WTC11 (cell line): Measurements from ENCODE around the gene BAIAP2L1. TPM values are rescaled to one million over a fixed set of nuclear protein-coding genes. Genes with fewer than 3 reads are reported as not detected.

Experiments
- ATAC-seq: fragments of 200-7000 bp; cut with Tn5 transposase; 2 replicates; pipeline ENCODE4 v1.10.0; 2021; ENCODE audit warnings: mild to moderate bottlenecking, moderate library complexity
- CTCF ChIA-PET: fragments of 300-600 bp; sonication (Branson Sonifier 250); formaldehyde crosslinking; loops from one replicate; lab custom pipeline; 2021; ENCODE audit warnings: antibody characterized with exemption; lab: Charles Lee
- POLR2A ChIA-PET: fragments of 350-600 bp; sonication (Branson Sonifier 250); formaldehyde crosslinking; loops from one replicate; lab custom pipeline; 2021; ENCODE audit warnings: antibody characterized with exemption; lab: Charles Lee
- DNase-seq: peaks from one replicate; pipeline ENCODE4 v3.0.0; 2021; ENCODE audit warnings: low spot score
- H3K27ac Mint-ChIP-seq: 2 replicates; pipeline ENCODE4 v1.8.0; 2021; ENCODE audit warnings: mixed read lengths
- H3K27me3 Mint-ChIP-seq: 2 replicates; pipeline ENCODE4 v1.8.0; 2021; ENCODE audit warnings: low read depth, mild to moderate bottlenecking, moderate library complexity, mixed read lengths
- H3K36me3 Mint-ChIP-seq: 2 replicates; pipeline ENCODE4 v1.8.0; 2021; ENCODE audit warnings: mixed read lengths
- H3K4me1 Mint-ChIP-seq: 2 replicates; pipeline ENCODE4 v1.8.0; 2022; ENCODE audit warnings: mixed read lengths
- H3K4me3 Mint-ChIP-seq: 2 replicates; pipeline ENCODE4 v1.8.0; 2021; ENCODE audit warnings: mild to moderate bottlenecking, moderate library complexity, mixed read lengths
- H3K9me3 Mint-ChIP-seq: 2 replicates; pipeline ENCODE4 v1.8.0; 2021; ENCODE audit warnings: mixed read lengths
- ATF1 ChIP-seq: sonication (generic); formaldehyde crosslinking; IDR thresholded peaks from 2 replicates; pipeline ENCODE4 v1.8.1; 2023; ENCODE audit warnings: mild to moderate bottlenecking, moderate library complexity, missing genetic modification reagents
- ATF6 ChIP-seq: sonication (generic); formaldehyde crosslinking; IDR thresholded peaks from 2 replicates; pipeline ENCODE4 v1.8.1; 2023; ENCODE audit warnings: mild to moderate bottlenecking, missing genetic modification reagents
- CREB1 ChIP-seq: sonication (generic); formaldehyde crosslinking; IDR thresholded peaks from 2 replicates; pipeline ENCODE4 v1.8.0; 2023; ENCODE audit warnings: mild to moderate bottlenecking, missing genetic modification reagents
- CREM ChIP-seq: sonication (generic); formaldehyde crosslinking; IDR thresholded peaks from 2 replicates; pipeline ENCODE4 v1.8.1; 2022; ENCODE audit warnings: mild to moderate bottlenecking, missing genetic modification reagents, moderate library complexity
- EMX1 ChIP-seq: fragments of 250-450 bp; sonication (Bioruptor Pico); IDR thresholded peaks from 2 replicates; pipeline ENCODE4 v1.8.0; 2021; ENCODE audit warnings: mild to moderate bottlenecking
- GABPB1 ChIP-seq: sonication (generic); formaldehyde crosslinking; IDR thresholded peaks from 2 replicates; pipeline ENCODE4 v1.8.1; 2023; ENCODE audit warnings: mild to moderate bottlenecking, missing genetic modification reagents
- GRHL2 ChIP-seq: fragments of 250-450 bp; sonication (Bioruptor Pico); IDR thresholded peaks from 2 replicates; pipeline ENCODE4 v1.8.0; 2022; ENCODE audit warnings: mild to moderate bottlenecking, moderate library complexity; ENCODE audit not compliant: insufficient replicate concordance, severe bottlenecking
- KAT7 ChIP-seq: sonication (generic); formaldehyde crosslinking; IDR thresholded peaks from 2 replicates; pipeline ENCODE4 v1.8.1; 2023; ENCODE audit warnings: missing genetic modification reagents, mild to moderate bottlenecking, borderline replicate concordance
- MAX ChIP-seq: sonication (generic); formaldehyde crosslinking; IDR thresholded peaks from 2 replicates; pipeline ENCODE4 v1.8.0; 2022; ENCODE audit warnings: mild to moderate bottlenecking, missing genetic modification reagents
- MLX ChIP-seq: sonication (generic); formaldehyde crosslinking; IDR thresholded peaks from 2 replicates; pipeline ENCODE4 v1.8.1; 2023; ENCODE audit warnings: mild to moderate bottlenecking, missing genetic modification reagents, moderate library complexity
- RELA ChIP-seq: sonication (generic); formaldehyde crosslinking; IDR thresholded peaks from 2 replicates; pipeline ENCODE4 v1.8.1; 2022; ENCODE audit warnings: missing genetic modification reagents, mild to moderate bottlenecking, borderline replicate concordance
- TEAD1 ChIP-seq: sonication (generic); formaldehyde crosslinking; IDR thresholded peaks from 2 replicates; pipeline ENCODE4 v1.8.0; 2022; ENCODE audit warnings: mild to moderate bottlenecking, missing genetic modification reagents
- TP53 ChIP-seq: sonication (generic); formaldehyde crosslinking; IDR thresholded peaks from 2 replicates; pipeline ENCODE4 v1.8.1; 2023; ENCODE audit warnings: mild to moderate bottlenecking, missing genetic modification reagents
- ZNF121 ChIP-seq: sonication (generic); formaldehyde crosslinking; IDR thresholded peaks from 2 replicates; pipeline ENCODE4 v1.8.0; 2023; ENCODE audit warnings: missing genetic modification reagents
- ZNF396 ChIP-seq: fragments of 250-450 bp; sonication (Bioruptor Pico); IDR thresholded peaks from 2 replicates; pipeline ENCODE4 v1.8.0; 2021; ENCODE audit warnings: mild to moderate bottlenecking, moderate library complexity, borderline replicate concordance
- ZNF512 ChIP-seq: sonication (generic); formaldehyde crosslinking; IDR thresholded peaks from 2 replicates; pipeline ENCODE4 v1.8.1; 2022; ENCODE audit warnings: missing genetic modification reagents, borderline replicate concordance
- total RNA-seq: library from RNA; stranded (reverse); gene quantifications from 3 replicates; pipeline ENCODE4 v1.2.3, GENCODE V29; 2021
- TF ChIP-seq, protein P1 (sequence below): sonication (generic); formaldehyde crosslinking; IDR thresholded peaks from 2 replicates; pipeline ENCODE4 v1.8.0; 2022; ENCODE audit warnings: mild to moderate bottlenecking, missing genetic modification reagents
- TF ChIP-seq, protein P2 (sequence below): sonication (generic); formaldehyde crosslinking; IDR thresholded peaks from 2 replicates; pipeline ENCODE4 v1.8.0; 2022; ENCODE audit warnings: mild to moderate bottlenecking, missing genetic modification reagents

BAIAP2L1 gene
- total RNA-seq, 1 experiment from 2014 or later = 37.5 TPM

- TF ChIP-seq ATF6 (no peak), CREM (CRISPR knock-in tag) (no peak)
Observed at GRCh38 chr7:98399462-98399861, 1.4 kb downstream of the BAIAP2L1 start (continued).

DNA sequence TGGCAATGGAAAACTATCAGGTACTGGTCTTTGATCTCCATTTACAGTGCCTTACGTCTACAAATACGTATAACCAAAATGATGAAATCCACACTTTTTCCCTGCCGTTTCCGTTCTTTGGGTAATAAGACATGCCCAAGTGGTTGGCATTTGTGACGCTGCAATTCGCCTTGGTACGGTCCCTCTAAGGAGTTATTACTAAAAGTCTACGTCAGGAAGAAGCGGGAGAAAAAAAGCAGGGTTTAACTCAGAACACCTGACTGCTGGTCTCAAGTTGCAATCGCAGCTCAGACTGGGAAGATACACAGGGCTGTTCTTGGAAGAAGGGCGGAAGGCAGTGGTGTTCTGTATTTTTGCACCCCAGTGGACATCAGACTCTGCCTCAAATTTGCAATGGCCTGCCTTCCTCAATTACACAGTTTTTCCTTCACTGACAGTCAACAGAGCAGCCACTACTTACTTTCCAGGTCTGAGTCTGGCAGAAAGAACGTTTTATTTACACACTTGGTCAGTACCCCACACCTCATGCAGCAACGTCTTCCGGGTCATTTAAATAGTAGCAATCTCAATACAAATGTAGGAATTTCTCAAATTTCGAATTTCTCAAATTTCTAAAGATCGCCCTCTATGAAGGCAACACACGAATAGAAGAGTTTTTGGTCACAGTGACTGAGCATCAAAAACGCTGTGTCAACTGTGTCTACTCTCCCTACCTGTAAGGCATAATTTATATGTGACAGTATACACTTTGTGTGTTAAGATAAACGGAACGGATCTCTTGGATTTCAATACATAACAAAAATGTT lies 2.1 kb downstream of the BAIAP2L1 start:
- Mint-ChIP-seq H3K27me3 (no peaks in the 10 kb centered on the region; the same call in 1 of the 2 replicates), H3K4me3 (peak overlapping the region; percentile 84), H3K27ac (peak overlapping the region; percentile 86), H3K4me1 (peaks cover 34% of the 10 kb centered on the region)
- ChIA-PET POLR2A (no interaction called here), CTCF (no interaction called here)
- no peak for DNase-seq
- peak; percentile 40; the same call in 1 of the 2 replicates for TF ChIP-seq GABPB1
- TF ChIP-seq MLX (CRISPR knock-in tag) = no peak
- TF ChIP-seq MAX (CRISPR knock-in tag) = no peak
- TF ChIP-seq, all 79 proteins: peak for 1
- H3K9me3 Mint-ChIP-seq = no peaks in the 10 kb centered on the region
- ATAC-seq = no peak
- 0 out of 2 replicates have a peak, but pooled peaks cover 3% of the 10 kb centered on the region for H3K36me3 Mint-ChIP-seq

DNA sequence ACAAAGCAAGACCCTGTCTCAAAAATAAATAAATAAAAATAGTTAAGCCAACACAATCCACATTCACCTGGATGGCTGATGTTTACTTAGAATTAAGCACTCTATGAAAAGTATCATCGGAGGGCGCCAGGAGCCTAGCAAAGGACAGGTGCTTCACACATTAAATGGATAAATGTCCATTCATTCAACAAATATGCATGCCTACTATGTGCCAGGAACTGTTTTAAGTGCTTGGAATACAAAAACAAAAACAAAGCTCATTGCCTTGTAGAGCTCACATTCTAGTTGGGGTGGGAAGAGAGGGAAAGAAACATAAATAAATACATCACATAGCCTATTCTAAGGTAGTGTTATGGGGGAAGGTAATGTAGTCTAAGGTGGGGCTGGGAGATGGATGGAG lies 4.1 kb downstream of the BAIAP2L1 start:
- no peak for DNase-seq
- ATAC-seq = no peak
- Mint-ChIP-seq H3K9me3 (no peaks in the 10 kb centered on the region), H3K27me3 (no peaks in the 10 kb centered on the region), H3K36me3 (peaks cover 3% of the 10 kb centered on the region; the same call in 1 of the 2 replicates), H3K4me1 (peaks cover 34% of the 10 kb centered on the region), H3K4me3 (no peak overlapping the region), H3K27ac (no peak overlapping the region; the same call in 1 of the 2 replicates)
- TF ChIP-seq TP53 (no peak), CREB1 (CRISPR knock-in tag) (no peak)
- TF ChIP-seq, protein P1, sequence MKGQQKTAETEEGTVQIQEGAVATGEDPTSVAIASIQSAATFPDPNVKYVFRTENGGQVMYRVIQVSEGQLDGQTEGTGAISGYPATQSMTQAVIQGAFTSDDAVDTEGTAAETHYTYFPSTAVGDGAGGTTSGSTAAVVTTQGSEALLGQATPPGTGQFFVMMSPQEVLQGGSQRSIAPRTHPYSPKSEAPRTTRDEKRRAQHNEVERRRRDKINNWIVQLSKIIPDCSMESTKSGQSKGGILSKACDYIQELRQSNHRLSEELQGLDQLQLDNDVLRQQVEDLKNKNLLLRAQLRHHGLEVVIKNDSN (CRISPR knock-in tag) = no peak
- ChIA-PET CTCF (interaction anchor here (1.3 kb wide), 1 partner anchor 36 kb away, joined by 4 read pairs; no protein-coding TSS in a partner anchor), POLR2A (no interaction called here)

DNA sequence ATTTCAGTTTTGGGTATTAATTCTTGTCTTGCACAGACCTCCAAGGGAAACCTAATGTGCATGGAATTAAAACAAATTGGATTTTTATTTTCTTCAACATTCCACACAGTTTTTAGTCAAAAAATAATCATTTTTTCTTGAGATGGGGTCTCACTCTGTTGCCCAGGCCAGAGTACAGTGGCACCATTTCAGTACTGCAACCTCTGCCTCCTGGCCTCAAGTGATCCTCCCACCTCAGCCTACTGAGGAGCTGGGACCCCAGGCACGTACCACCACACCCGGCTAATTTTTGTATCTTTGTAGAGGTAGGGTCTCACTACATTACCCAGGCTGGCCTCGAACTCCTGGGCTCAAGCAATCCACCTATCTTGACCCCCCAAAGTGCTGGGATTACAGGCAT lies 4.9 kb downstream of the BAIAP2L1 start:
- no peaks in the 10 kb centered on the region for H3K27me3 Mint-ChIP-seq
- DNase-seq = no peak
- ChIA-PET POLR2A (no interaction called here), CTCF (interaction anchor here (1.3 kb wide), 1 partner anchor 35 kb away, joined by 4 read pairs; no protein-coding TSS in a partner anchor)
- H3K9me3 Mint-ChIP-seq = no peaks in the 10 kb centered on the region
- peaks cover 3% of the 10 kb centered on the region; the same call in 1 of the 2 replicates for H3K36me3 Mint-ChIP-seq
- no peak overlapping the region for H3K4me3 Mint-ChIP-seq
- no peak for ATAC-seq
- peak; percentile 71 for TF ChIP-seq ZNF121 (CRISPR knock-in tag)
- no peak for TF ChIP-seq ZNF396 (CRISPR knock-in tag)
- no peak overlapping the region for H3K27ac Mint-ChIP-seq
- peaks cover 30% of the 10 kb centered on the region for H3K4me1 Mint-ChIP-seq

DNA sequence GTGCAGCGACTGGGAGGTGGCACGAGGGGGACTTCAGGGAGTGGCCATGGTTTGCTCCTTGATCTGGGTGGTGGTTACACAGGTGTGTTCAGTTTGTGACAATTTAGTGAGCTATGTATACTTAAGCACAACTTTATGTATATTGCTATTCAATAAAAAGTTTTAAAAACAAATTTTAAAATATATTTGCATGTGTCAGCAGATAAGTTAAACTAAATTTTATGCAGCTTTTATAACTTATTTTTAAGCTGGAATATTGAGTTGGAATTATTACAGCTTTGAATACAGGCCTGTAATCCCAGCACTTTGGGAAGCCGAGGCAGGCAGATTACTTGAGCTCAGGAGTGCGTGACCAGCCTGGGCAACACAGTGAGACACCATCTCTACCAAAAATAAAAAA lies 5.4 kb downstream of the BAIAP2L1 start:
- no peak overlapping the region for H3K4me3 Mint-ChIP-seq
- CTCF ChIA-PET = no interaction called here
- no peak overlapping the region for H3K27ac Mint-ChIP-seq
- POLR2A ChIA-PET = no interaction called here
- no peaks in the 10 kb centered on the region for H3K9me3 Mint-ChIP-seq
- peaks cover 30% of the 10 kb centered on the region for H3K4me1 Mint-ChIP-seq
- H3K27me3 Mint-ChIP-seq = no peaks in the 10 kb centered on the region
- ATAC-seq (no peak), DNase-seq (no peak)
- H3K36me3 Mint-ChIP-seq = peaks cover 3% of the 10 kb centered on the region; the same call in 1 of the 2 replicates
- TF ChIP-seq ATF1 (CRISPR knock-in tag) = no peak
- TF ChIP-seq RELA = no peak
- TF ChIP-seq, protein P2, sequence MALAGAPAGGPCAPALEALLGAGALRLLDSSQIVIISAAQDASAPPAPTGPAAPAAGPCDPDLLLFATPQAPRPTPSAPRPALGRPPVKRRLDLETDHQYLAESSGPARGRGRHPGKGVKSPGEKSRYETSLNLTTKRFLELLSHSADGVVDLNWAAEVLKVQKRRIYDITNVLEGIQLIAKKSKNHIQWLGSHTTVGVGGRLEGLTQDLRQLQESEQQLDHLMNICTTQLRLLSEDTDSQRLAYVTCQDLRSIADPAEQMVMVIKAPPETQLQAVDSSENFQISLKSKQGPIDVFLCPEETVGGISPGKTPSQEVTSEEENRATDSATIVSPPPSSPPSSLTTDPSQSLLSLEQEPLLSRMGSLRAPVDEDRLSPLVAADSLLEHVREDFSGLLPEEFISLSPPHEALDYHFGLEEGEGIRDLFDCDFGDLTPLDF (CRISPR knock-in tag) = no peak
- TF ChIP-seq KAT7 = no peak
- TF ChIP-seq GRHL2 (CRISPR knock-in tag) = no peak
- TF ChIP-seq EMX1 (CRISPR knock-in tag) = no peak
- no peak for TF ChIP-seq TEAD1 (CRISPR knock-in tag)
- TF ChIP-seq ZNF512 = no peak
